ENCODE results near the gene SLC30A3. TPM values are rescaled to one million over a fixed set of nuclear protein-coding genes. Genes with fewer than 3 reads are reported as not detected.

Gene SLC30A3
- total and polyA plus RNA-seq, 2 of the 4 experiments (the other 2 are of a cell fraction): 0.15 TPM; not detected in 1

GRCh38 chr2:27220091-27220490, 42.8 kb downstream of the SLC30A3 start:
- H3K56ac ChIP-seq (ENCODE audit: extremely low read depth, insufficient read depth, low read length): no peak overlapping the region
- in situ Hi-C loops (cut with MboI; ENCODE audit: low sequenced_read_pairs): no loop called here
- CTCF ChIA-PET: no interaction called here

More at GRCh38 chr2:27220091-27220490, 42.8 kb downstream of the SLC30A3 start:
- Histone ChIP-seq H2BK20ac (ENCODE audit: low read depth, low read length) (no peak overlapping the region), H2BK120ac (ENCODE audit: low read depth, low read length) (no peak overlapping the region), H2AK5ac (ENCODE audit: low read depth, low read length) (no peak overlapping the region), H3K4ac (ENCODE audit: low read depth, low read length) (no peak overlapping the region), H3K9ac (ENCODE audit: low read depth, low read length) (no peak overlapping the region), H3K4me3 (ENCODE audit: insufficient read depth, low read depth, low read length) (no peak overlapping the region), H4K91ac (ENCODE audit: insufficient read depth, low read depth, low read length) (no peak overlapping the region), H4K8ac (ENCODE audit: low read depth in 2 of 2, low read length in 2 of 2) (no peak overlapping the region), H3K14ac (replicated peaks; ENCODE audit: low read depth, low read length) (no peak overlapping the region), H2BK15ac (ENCODE audit: low read depth, low read length) (no peak overlapping the region), H3K18ac (ENCODE audit: low read depth, low read length) (no peak overlapping the region), H3K9me3 (ENCODE audit: control insufficient read depth, insufficient read depth, low read length) (no peaks in the 10 kb centered on the region), H3K4me1 (ENCODE audit: control insufficient read depth, insufficient read depth, low read length) (peaks cover 4% of the 10 kb centered on the region), H3K23ac (ENCODE audit: low read depth, low read length) (no peak overlapping the region), H3K36me3 (ENCODE audit: control insufficient read depth, insufficient read depth, low read length) (peaks cover 38% of the 10 kb centered on the region), H4K5ac (ENCODE audit: low read depth, low read length) (no peak overlapping the region), H3K27me3 (ENCODE audit: control insufficient read depth, insufficient read depth, low read length) (no peaks in the 10 kb centered on the region), H4K20me1 (ENCODE audit: insufficient read depth, low read length) (no peaks in the 10 kb centered on the region), H2AK9ac (replicated peaks; ENCODE audit: low read depth, low read length, poor library complexity) (no peak overlapping the region), H2BK5ac (ENCODE audit: low read depth, low read length, poor library complexity, severe bottlenecking) (no peak overlapping the region), H3K79me1 (ENCODE audit: low read depth in 1 of 2, low read length in 2 of 2) (peaks cover 21 to 42% of the 10 kb centered on the region in 2 experiments), H3K9me1 (ENCODE audit: insufficient read depth, low read length) (peaks cover 7% of the 10 kb centered on the region), H3K4me2 (ENCODE audit: low read depth, low read length) (no peak overlapping the region), H2AFZ (replicated peaks; ENCODE audit: low read length, poor library complexity) (no peak overlapping the region), H3K27ac (ENCODE audit: insufficient read depth, low read length) (no peak overlapping the region)
- BruUV-seq (replicated peaks): no TSS peak
- dilution Hi-C loops (cut with HindIII; ENCODE audit: low sequenced_read_pairs, unreplicated experiment) (no loop called here), intact Hi-C loops (cut with micrococcal nuclease) (no loop called here)
- no peak for ATAC-seq (ENCODE audit: low read depth)
- POLR2A ChIA-PET (ENCODE audit: unreplicated experiment): no interaction called here
- DNase-seq: no peak
- WGBS, 2 experiments (ENCODE audit: extremely low coverage in 2 of 2, insufficient read length in 1 of 2): no CpG with 5 or more reads among the region's 7 CpGs
- no peak for TF ChIP-seq BHLHE40 (IDR thresholded peaks at IDR 0.05; ENCODE audit: low read depth, low read length)
- no peak for TF ChIP-seq MAZ (IDR thresholded peaks at IDR 0.05; ENCODE audit: borderline replicate concordance, low read depth, low read length)
- TF ChIP-seq SMC3 (IDR thresholded peaks at IDR 0.05; ENCODE audit: low read depth, low read length): no peak
- TF ChIP-seq CEBPB (IDR thresholded peaks at IDR 0.05; ENCODE audit: low read depth, low read length): no peak
- no peak for TF ChIP-seq NFE2L2 (IDR thresholded peaks at IDR 0.05; ENCODE audit: low read depth, low read length)
- TF ChIP-seq FOS (IDR thresholded peaks at IDR 0.05; ENCODE audit: low read depth, low read length): no peak
- no peak for TF ChIP-seq MXI1 (IDR thresholded peaks at IDR 0.05; ENCODE audit: borderline replicate concordance, low read depth, low read length)
- no peak for TF ChIP-seq RFX5 (IDR thresholded peaks at IDR 0.05; ENCODE audit: low read depth, low read length)

Measured in IMR-90 (cell line).